IPS DF 6.9 (cell line): Measurements from ENCODE around the gene CREM.
"Not testable (repeated sequence)": the region's sequence is repeated elsewhere in the genome, so short reads cannot be mapped to it uniquely, and the experiment has no call there.

ENCODE experiments used
- DNase-seq: peaks from one replicate; pipeline ENCODE4 v3.0.0-alpha.2; 2013; ENCODE audit warnings: low read depth, low spot score
- H3K27ac ChIP-seq: one replicate; pipeline ENCODE4 v1.5.1; 2013; ENCODE audit warnings: low read length, control low read depth
- H3K27me3 ChIP-seq: 2 replicates; pipeline ENCODE4 v1.6.1; 2013; ENCODE audit warnings: mild to moderate bottlenecking, low read length; ENCODE audit not compliant: control insufficient read depth, insufficient read depth
- H3K36me3 ChIP-seq: 2 replicates; pipeline ENCODE4 v1.6.1; 2013; ENCODE audit warnings: low read length; ENCODE audit not compliant: control insufficient read depth, insufficient read depth
- H3K4me1 ChIP-seq: 2 replicates; pipeline ENCODE4 v1.6.1; 2013; ENCODE audit warnings: low read length; ENCODE audit not compliant: control insufficient read depth, insufficient read depth
- H3K4me3 ChIP-seq: 2 replicates; pipeline ENCODE4 v1.5.1; 2013; ENCODE audit warnings: mild to moderate bottlenecking, low read length
- H3K9me3 ChIP-seq: 2 replicates; pipeline ENCODE4 v1.6.1; 2013; ENCODE audit warnings: low read length, inconsistent platforms; ENCODE audit not compliant: control insufficient read depth, insufficient read depth
- WGBS: extraction: QIAGEN DNeasy Blood & Tissue Kit; methylation state at CpG from one replicate; pipeline ENCODE4 v1.1.7; 2013; ENCODE audit warnings: mixed read lengths, missing lambda C conversion rate; ENCODE audit not compliant: insufficient read length, insufficient coverage; 5-methylcytosine and 5-hydroxymethylcytosine counted together

Gene CREM

GRCh38 chr10:35208536-35208935, 81.9 kb downstream of the CREM start:
- H3K27ac ChIP-seq: no peak overlapping the region
- no CpG with 5 or more reads among the region's 5 CpGs for WGBS
- H3K27me3 ChIP-seq: no peaks in the 10 kb centered on the region
- no peaks in the 10 kb centered on the region for H3K9me3 ChIP-seq
- H3K4me3 ChIP-seq: no peak overlapping the region
- H3K4me1 ChIP-seq: peaks cover 4% of the 10 kb centered on the region; the same call in 1 of the 2 replicates
- no peak for DNase-seq
- H3K36me3 ChIP-seq: no peaks in the 10 kb centered on the region

GRCh38 chr10:35208949-35209613, 82.4 kb downstream of the CREM start:
- WGBS: no CpG with 5 or more reads among the region's 7 CpGs
- Histone ChIP-seq H3K27me3 (no peaks in the 10 kb centered on the region), H3K4me3 (no peak overlapping the region), H3K9me3 (no peaks in the 10 kb centered on the region), H3K4me1 (peaks cover 4% of the 10 kb centered on the region; the same call in 1 of the 2 replicates), H3K36me3 (no peaks in the 10 kb centered on the region), H3K27ac (no peak overlapping the region)
- no peak for DNase-seq

- Histone ChIP-seq H3K27me3 (no peaks in the 10 kb centered on the region), H3K27ac (no peak overlapping the region), H3K9me3 (no peaks in the 10 kb centered on the region), H3K36me3 (no peaks in the 10 kb centered on the region), H3K4me1 (peaks cover 4% of the 10 kb centered on the region; the same call in 1 of the 2 replicates), H3K4me3 (no peak overlapping the region)
- WGBS: no CpG with 5 or more reads among the region's 6 CpGs
- DNase-seq: no peak
These were observed 84.3 kb downstream of the CREM start for GRCh38 chr10:35210961-35211360.

GRCh38 chr10:35211390-35211789, 84.7 kb downstream of the CREM start:
- Histone ChIP-seq H3K9me3 (no peaks in the 10 kb centered on the region), H3K4me1 (peaks cover 4% of the 10 kb centered on the region; the same call in 1 of the 2 replicates), H3K4me3 (no peak overlapping the region), H3K27ac (no peak overlapping the region), H3K27me3 (no peaks in the 10 kb centered on the region), H3K36me3 (no peaks in the 10 kb centered on the region)
- DNase-seq: no peak
- no CpG with 5 or more reads among the region's 7 CpGs for WGBS

- no CpG with 5 or more reads among the region's 6 CpGs for WGBS
- no peak overlapping the region for H3K4me3 ChIP-seq
These were observed 86.2 kb downstream of the CREM start for GRCh38 chr10:35212856-35213255.

GRCh38 chr10:35213699-35214098, 87.1 kb downstream of the CREM start:
- H3K4me3 ChIP-seq: no peak overlapping the region
- DNase-seq: no peak
- no peaks in the 10 kb centered on the region for H3K27me3 ChIP-seq
- WGBS: no CpG with 5 or more reads among the region's 7 CpGs
- no peaks in the 10 kb centered on the region for H3K36me3 ChIP-seq
- H3K4me1 ChIP-seq: peaks cover 4% of the 10 kb centered on the region; the same call in 1 of the 2 replicates
- no peaks in the 10 kb centered on the region for H3K9me3 ChIP-seq
- H3K27ac ChIP-seq: no peak overlapping the region

More at GRCh38 chr10:35212856-35213255, 86.2 kb downstream of the CREM start:
- DNase-seq: no peak
- no peaks in the 10 kb centered on the region for H3K36me3 ChIP-seq
- no peaks in the 10 kb centered on the region for H3K27me3 ChIP-seq
- H3K4me1 ChIP-seq: peaks cover 4% of the 10 kb centered on the region; the same call in 1 of the 2 replicates
- no peaks in the 10 kb centered on the region for H3K9me3 ChIP-seq
- H3K27ac ChIP-seq: no peak overlapping the region

- Histone ChIP-seq H3K27me3 (no peaks in the 10 kb centered on the region), H3K4me3 (no peak overlapping the region), H3K36me3 (no peaks in the 10 kb centered on the region), H3K9me3 (no peaks in the 10 kb centered on the region), H3K4me1 (peaks cover 4% of the 10 kb centered on the region; the same call in 1 of the 2 replicates), H3K27ac (no peak overlapping the region)
- WGBS: no CpG with 5 or more reads among the region's 19 CpGs
- DNase-seq: no peak
These were observed 88.0 kb downstream of the CREM start for GRCh38 chr10:35214607-35215020.

- DNase-seq: no peak
- WGBS: no CpG with 5 or more reads among the region's 3 CpGs
- H3K4me3 ChIP-seq: no peak overlapping the region
- no peak overlapping the region for H3K27ac ChIP-seq
- H3K9me3 ChIP-seq: no peaks in the 10 kb centered on the region
- H3K4me1 ChIP-seq: peaks cover 4% of the 10 kb centered on the region; the same call in 1 of the 2 replicates
- no peaks in the 10 kb centered on the region for H3K27me3 ChIP-seq
- H3K36me3 ChIP-seq: no peaks in the 10 kb centered on the region
These were observed 88.5 kb downstream of the CREM start for GRCh38 chr10:35215107-35215506.

- no peaks in the 10 kb centered on the region for H3K36me3 ChIP-seq
- no peak overlapping the region for H3K4me3 ChIP-seq
- no peaks in the 10 kb centered on the region; the same call in 1 of the 2 replicates for H3K4me1 ChIP-seq
- H3K27ac ChIP-seq: no peak overlapping the region
- H3K27me3 ChIP-seq: no peaks in the 10 kb centered on the region
- WGBS: no CpG with 5 or more reads among the region's 6 CpGs
- DNase-seq: no peak
- H3K9me3 ChIP-seq: no peaks in the 10 kb centered on the region
These were observed 89.8 kb downstream of the CREM start for GRCh38 chr10:35216303-35216905.

GRCh38 chr10:35216956-35217355, 90.3 kb downstream of the CREM start:
- no CpG with 5 or more reads among the region's 9 CpGs for WGBS
- not testable (repeated sequence) for H3K27me3 ChIP-seq, DNase-seq, H3K27ac ChIP-seq, H3K4me1 ChIP-seq, H3K9me3 ChIP-seq, H3K36me3 ChIP-seq, H3K4me3 ChIP-seq
